ENCODE data around the gene ARL14EP. TPM values are rescaled to one million over a fixed set of nuclear protein-coding genes. Genes with fewer than 3 reads are reported as not detected.

ARL14EP gene
- total RNA-seq, 1 donor from 2014 or later = 27.1 TPM

DNA sequence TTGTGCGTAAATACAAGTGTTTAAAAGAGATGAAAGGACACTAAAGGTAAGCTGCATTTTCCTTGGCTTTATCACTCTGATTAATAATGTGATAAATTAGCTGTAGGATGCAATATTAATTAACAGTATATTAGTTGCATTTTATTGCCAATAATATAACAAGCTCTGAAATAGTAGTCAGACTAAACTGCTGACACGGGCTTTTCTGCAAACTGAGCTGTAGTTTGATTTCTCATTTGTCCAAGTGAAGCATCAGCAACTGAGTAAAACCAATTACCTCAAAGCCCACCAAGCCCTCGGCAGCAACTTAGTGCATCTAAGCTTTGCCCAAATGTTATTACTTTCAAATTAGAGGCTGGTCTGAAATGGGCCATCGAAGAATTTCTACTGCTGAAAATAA, 33.5 kb downstream of the ARL14EP start:
- H3K4me3 ChIP-seq (ENCODE audit: low read depth, low read length) = no peak overlapping the region
- TF ChIP-seq, protein P1, sequence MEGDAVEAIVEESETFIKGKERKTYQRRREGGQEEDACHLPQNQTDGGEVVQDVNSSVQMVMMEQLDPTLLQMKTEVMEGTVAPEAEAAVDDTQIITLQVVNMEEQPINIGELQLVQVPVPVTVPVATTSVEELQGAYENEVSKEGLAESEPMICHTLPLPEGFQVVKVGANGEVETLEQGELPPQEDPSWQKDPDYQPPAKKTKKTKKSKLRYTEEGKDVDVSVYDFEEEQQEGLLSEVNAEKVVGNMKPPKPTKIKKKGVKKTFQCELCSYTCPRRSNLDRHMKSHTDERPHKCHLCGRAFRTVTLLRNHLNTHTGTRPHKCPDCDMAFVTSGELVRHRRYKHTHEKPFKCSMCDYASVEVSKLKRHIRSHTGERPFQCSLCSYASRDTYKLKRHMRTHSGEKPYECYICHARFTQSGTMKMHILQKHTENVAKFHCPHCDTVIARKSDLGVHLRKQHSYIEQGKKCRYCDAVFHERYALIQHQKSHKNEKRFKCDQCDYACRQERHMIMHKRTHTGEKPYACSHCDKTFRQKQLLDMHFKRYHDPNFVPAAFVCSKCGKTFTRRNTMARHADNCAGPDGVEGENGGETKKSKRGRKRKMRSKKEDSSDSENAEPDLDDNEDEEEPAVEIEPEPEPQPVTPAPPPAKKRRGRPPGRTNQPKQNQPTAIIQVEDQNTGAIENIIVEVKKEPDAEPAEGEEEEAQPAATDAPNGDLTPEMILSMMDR (IDR thresholded peaks at IDR 0.05; ENCODE audit: insufficient read depth, low read length, poor library complexity, severe bottlenecking) = no peak
- DNase-seq (ENCODE audit: low read depth) = no peak
- H3K36me3 ChIP-seq (ENCODE audit: control insufficient read depth, insufficient read depth, low read length) = no peaks in the 10 kb centered on the region
- H3K27me3 ChIP-seq (ENCODE audit: control insufficient read depth, insufficient read depth, low read length) = no peaks in the 10 kb centered on the region

DNA sequence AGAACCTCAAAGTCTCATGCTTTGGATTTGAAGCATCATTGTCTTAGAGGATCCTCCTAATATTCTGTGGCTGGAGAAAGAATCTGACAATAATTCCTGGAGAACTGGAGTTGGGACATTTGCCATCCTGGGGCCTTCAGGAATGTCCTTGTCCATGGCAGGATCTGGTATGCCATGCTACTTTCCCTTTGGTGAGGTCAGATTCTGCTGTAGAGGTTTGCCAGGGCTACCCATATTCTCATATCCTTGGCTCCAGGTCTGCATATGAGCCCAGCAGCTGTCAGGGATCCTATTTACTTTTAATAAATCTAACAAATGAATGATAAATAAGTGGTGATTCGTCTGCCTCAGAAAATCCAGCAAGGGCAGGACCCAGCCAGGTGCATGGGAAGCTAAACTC, 35.0 kb downstream of the ARL14EP start:
- TF ChIP-seq, protein P1 (IDR thresholded peaks at IDR 0.05; ENCODE audit: insufficient read depth, low read length, poor library complexity, severe bottlenecking) = no peak
- Histone ChIP-seq H3K4me3 (ENCODE audit: low read depth, low read length) (no peak overlapping the region), H3K36me3 (ENCODE audit: control insufficient read depth, insufficient read depth, low read length) (no peaks in the 10 kb centered on the region), H3K27me3 (ENCODE audit: control insufficient read depth, insufficient read depth, low read length) (no peaks in the 10 kb centered on the region)
- no peak for DNase-seq (ENCODE audit: low read depth)

DNA sequence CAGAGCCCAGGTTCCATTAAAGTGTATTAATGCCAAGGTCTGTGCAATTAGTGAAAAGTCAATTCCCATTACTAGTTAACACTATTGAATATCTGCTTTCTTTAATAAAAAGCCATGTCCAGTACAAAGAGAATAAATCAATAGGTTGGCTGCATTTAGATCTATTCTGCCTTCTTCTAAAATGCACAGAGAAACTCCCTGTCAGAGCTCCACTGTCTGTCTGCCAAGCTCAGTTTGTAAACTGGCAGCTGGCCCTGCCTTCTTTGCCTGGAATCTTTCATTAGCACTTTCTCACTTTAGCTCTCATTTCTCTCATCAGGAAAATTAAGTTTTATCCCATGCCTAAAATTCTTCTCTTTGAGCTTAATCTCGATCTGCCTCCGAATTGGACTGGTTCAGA, 35.6 kb downstream of the ARL14EP start:
- no peak for DNase-seq (ENCODE audit: low read depth)
- Histone ChIP-seq H3K27me3 (ENCODE audit: control insufficient read depth, insufficient read depth, low read length) (no peaks in the 10 kb centered on the region), H3K36me3 (ENCODE audit: control insufficient read depth, insufficient read depth, low read length) (no peaks in the 10 kb centered on the region)

DNA sequence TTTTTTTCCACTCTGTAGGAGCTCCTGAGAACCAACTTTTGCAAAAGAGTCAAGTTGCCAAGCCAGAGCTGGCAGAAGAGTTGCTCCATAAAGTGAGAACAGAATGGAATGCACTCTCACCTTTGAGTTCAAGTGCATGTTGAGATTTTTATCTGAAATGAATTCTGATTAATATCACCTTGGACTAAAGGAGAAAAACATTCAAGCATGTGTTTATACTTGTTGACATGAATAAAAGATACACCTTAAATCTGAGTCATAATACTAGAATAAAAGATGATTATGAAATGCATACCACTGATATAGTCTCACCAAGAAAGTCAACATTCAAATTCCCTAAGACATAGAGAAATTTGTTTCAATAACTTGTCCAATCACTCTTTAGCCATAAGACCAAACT, 37.8 kb downstream of the ARL14EP start:
- Histone ChIP-seq H3K27me3 (ENCODE audit: control insufficient read depth, insufficient read depth, low read length) (peaks cover 2% of the 10 kb centered on the region), H3K36me3 (ENCODE audit: control insufficient read depth, insufficient read depth, low read length) (no peaks in the 10 kb centered on the region), H3K4me3 (ENCODE audit: low read depth, low read length) (no peak overlapping the region)
- no peak for DNase-seq (ENCODE audit: low read depth)
- TF ChIP-seq, protein P1 (IDR thresholded peaks at IDR 0.05; ENCODE audit: insufficient read depth, low read length, poor library complexity, severe bottlenecking) = no peak

More for the DNA sequence above, 35.6 kb downstream of the ARL14EP start:
- TF ChIP-seq, protein P1 (IDR thresholded peaks at IDR 0.05; ENCODE audit: insufficient read depth, low read length, poor library complexity, severe bottlenecking) = no peak
- H3K4me3 ChIP-seq (ENCODE audit: low read depth, low read length) = no peak overlapping the region

DNA sequence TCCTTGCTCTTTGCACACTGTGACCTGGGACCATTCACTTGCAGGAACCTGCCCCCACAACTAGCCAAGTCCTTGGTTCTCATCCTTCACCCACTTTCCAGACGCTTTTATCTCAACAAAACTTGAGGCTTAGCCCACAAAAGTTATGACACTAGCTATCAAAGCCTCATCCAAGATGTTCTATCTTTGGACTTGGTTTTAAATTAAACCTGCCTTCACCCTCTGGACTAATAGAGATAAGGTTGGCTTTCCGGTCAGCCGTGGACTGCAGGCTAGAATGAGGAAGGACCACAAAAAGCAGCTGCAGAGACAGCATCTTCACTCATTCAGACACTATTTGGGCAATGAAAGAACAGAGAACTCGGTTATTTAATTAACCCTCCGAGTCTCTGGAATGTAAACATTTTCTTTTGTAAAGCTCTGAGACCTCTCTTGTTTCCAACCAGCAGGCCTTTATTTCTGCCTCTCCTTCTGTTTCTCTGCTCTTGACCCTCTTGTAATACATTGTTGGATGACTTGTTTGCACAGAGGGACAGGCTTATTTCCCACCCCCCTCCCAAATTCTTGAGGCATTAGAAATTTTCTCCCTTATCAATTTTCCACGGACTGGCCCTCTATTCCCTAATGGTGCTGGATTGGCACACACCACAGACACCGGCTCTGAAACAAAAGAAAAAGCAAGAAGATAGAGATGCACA, 41.4 kb downstream of the ARL14EP start:
- Histone ChIP-seq H3K36me3 (ENCODE audit: control insufficient read depth, insufficient read depth, low read length) (no peaks in the 10 kb centered on the region), H3K27me3 (ENCODE audit: control insufficient read depth, insufficient read depth, low read length) (peaks cover 2% of the 10 kb centered on the region), H3K4me3 (ENCODE audit: low read depth, low read length) (no peak overlapping the region)
- no peak for DNase-seq (ENCODE audit: low read depth)
- TF ChIP-seq, protein P1 (IDR thresholded peaks at IDR 0.05; ENCODE audit: insufficient read depth, low read length, poor library complexity, severe bottlenecking) = no peak

Measured in kidney epithelial cell (primary cell).